Hypothalamus (tissue), 51 donors: ENCODE results near the gene NAA40.

Experiments
- DNase-seq, 51 donors: peaks; one replicate each; lab custom pipeline; 2025; lab: John Stamatoyannopoulos, UW

NAA40 gene

DNA sequence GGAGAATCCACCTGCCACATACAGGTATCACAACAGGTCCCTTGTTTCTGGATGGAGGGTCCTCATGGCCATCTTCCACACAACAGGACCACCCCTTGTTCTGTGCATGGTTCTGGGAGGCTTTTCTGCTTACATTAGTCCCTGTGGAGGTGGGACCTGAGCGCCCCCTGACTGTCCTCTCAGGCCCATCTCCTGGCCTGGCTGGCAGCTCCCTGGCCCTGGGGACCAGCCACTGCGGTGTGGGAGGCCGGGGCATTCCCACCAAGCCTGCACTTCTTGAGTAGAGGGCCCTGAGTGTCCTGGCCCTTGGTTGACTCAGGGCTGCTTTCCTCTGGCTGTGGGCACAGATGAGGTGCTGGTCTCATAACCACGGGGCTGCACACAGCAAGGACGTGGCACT, 40.6 kb downstream of the NAA40 start:
- no peak for DNase-seq

DNA sequence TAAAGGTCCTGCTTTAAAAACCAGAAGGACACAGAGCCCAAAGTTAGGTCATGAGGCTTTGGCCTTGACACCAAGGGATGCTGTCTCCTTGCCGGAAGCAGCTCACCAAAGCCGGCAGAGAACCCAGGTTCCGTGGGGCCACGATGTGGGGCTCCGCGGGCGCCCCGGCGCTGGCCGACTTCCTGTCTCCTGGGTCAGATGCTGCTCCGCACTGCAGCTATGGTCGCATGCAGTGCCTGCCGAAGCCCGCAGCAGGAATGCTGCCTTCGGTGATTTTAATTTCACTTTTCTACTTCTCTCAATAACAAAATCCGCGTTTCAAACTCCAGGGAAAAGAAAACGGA, 47.0 kb downstream of the NAA40 start:
- DNase-seq: peak in 13 of 51 donors; percentile 14 to 56 (median 50)

- DNase-seq: peak; percentile 22 to 91 (median 79)
Observed at GRCh38 chr11:63986156-63986931, 47.5 kb downstream of the NAA40 start, which contains the start of gene OTUB1. OTUB1 (plus strand) TSS chr11:63986438; CDS start chr11:63986457, 19 bp downstream.

DNA sequence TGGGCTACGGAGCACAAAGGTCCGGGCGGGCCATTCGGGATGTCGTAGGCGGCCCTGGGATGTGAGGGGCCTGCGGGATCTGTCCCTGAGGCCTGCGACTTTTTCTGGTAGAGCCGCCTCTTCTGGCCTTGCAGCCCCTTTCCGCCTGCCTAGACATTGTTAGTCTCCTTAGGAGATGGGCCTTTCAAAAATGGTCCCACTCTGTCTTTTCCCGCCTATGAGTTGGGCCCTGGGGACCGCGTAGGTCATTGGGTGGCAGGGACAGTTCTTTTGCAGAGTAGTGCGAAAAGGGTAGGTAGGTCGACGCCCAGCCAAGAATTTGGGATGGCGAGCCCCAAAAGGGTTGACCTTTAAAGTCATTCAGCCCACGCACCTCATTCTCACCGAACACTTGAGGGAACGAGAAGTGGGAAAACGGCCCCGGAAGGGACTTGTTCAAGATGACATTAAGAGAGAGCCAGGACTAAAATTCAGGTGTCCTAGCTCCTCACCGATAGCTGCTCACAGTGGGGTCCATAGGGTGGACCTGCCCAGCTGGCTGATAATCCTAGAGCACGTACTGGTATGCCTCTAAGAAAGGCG, 48.2 kb downstream of the NAA40 start:
- no peak for DNase-seq

GRCh38 chr11:63991558-63991957, 52.8 kb downstream of the NAA40 start:
- DNase-seq: no peak

DNA sequence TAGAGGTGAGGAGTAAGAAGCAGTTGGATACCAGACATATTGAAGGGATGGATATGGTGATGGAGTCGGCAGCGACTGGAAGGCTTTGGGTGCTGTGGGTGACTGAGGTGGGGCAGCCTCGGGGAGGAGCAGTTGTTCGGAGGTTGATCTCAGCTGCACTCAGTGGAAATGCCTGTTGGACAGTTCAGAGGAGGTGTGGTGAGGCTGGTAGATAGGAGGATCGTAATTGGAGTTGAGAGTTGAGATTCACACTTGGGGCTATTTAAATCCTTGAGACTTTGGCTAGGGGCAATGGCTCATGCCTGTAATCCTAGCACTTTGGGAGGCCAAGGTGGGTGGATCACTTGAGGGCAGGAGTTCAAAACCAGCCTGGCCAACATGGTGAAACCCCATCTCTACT, 54.3 kb downstream of the NAA40 start:
- no peak for DNase-seq

DNA sequence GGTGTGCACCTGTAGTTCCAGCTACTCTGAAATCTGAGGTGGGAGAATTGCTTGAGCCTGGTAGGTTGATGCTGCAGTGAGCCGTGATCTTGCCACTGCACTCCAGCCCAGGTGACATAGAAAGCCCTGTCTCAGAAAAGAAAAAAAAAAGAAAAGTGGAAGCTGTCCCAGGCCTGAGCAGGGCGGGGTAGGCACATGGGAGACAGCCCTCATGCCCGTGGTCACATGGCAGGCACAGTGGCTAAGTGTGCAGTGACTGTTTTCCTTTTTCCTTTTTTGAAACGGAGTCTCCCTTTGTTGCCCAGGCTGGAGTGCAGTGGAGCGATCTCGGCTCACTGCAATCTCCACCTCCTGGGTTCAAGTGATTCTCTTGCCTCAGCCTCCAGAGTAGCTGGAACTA, 55.2 kb downstream of the NAA40 start:
- no peak for DNase-seq

DNA sequence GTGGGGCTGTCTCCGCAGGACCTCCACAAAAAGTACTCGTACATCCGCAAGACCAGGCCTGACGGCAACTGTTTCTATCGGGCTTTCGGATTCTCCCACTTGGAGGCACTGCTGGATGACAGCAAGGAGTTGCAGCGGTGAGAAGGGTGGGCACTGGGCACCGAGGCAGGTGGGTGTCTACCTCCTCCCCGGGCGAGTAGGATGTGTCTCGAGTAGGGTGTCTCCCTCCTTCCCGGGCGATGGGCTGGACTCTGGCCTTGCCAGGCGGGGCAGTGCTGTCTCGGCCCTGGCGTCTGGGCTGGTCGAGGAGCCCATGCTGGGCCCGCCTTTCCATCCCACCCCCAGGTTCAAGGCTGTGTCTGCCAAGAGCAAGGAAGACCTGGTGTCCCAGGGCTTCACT, 57.7 kb downstream of the NAA40 start:
- no peak for DNase-seq

DNA sequence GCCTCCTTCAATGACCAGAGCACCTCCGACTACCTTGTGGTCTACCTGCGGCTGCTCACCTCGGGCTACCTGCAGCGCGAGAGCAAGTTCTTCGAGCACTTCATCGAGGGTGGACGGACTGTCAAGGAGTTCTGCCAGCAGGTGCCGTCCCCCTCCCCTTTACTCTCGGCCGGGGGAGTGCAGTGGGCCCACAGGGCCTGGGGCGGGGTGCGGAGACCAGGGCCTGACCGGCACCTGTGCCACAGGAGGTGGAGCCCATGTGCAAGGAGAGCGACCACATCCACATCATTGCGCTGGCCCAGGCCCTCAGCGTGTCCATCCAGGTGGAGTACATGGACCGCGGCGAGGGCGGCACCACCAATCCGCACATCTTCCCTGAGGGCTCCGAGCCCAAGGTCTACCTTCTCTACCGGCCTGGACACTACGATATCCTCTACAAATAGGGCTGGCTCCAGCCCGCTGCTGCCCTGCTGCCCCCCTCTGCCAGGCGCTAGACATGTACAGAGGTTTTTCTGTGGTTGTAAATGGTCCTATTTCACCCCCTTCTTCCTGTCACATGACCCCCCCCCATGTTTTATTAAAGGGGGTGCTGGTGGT, 58.4 kb downstream of the NAA40 start:
- DNase-seq: no peak

- no peak for DNase-seq
Observed at GRCh38 chr11:63997801-63998337, 59.1 kb downstream of the NAA40 start.

DNA sequence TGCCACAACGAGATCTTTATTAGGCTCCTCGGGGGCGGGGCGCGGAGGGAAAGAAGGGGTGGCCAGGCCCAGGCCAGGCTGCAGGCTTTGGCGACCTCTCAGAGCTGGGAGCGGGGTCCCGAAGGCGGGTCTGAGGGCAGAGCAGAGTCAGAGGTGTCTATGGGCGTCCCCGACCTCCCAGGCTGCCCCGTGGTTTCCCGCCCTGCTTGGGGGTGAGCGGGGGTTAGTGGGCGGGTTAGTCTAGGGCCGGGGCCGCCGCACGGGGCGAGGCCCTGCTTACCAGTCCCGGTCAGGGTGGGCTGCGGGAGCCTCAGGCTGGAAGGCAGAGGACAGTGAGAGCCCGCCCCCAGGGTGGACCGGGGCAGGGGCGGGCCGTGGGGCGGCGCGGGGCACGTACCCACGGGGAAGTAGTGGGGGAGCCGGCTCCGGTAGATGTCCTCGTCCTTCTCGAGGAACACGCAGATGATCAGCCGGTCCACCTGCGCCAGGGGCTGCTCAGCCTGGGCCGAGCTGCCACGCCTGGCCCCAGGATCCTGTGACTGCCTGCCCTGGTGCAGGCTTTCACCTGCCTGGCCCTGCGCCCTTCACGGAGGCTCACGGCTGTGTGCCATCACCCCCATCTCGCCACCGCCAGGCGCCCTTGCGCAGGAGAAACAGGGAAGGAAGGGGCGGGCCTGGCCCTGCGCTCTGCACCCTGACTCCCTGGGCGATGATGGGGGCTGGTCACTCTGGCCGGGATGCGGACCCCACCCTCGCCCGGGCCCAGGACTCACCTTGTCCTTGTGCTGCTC, 60.0 kb downstream of the NAA40 start:
- DNase-seq: no peak

DNA sequence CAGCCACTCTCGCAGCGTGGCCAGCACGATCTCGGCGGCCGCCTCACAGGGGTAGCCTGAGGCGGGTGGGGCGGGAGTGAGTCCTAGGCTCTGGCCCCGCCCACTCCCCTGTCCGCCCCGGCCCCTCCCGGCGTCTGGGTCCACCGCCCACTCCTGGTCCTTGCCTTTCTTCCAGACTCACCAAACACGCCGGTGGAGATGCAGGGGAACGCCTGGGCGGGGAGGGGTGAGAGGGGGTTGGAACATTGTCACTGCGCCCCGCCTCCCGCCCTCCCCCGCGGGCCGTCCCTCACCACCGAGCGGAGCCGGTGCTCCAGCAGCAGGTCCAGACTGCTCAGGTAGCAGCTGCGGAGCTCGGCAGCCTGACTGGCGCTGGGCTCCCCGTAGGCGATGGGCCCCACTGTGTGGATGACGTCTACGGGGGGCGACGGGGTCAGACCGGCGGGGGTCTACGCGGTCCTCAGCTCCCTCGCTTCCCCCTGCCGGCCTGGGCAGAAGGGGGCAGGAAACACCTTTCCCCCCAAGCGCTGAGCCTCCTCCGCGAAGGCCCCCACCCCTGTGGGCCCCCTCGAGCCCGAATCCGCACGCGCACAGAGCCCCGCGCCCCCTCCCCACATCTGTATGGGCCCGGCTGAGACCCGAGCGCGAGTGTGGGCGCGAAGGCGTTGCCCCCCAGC, 60.7 kb downstream of the NAA40 start:
- DNase-seq: peak in 13 of 51 donors; percentile 11 to 52 (median 24)

GRCh38 chr11:64000026-64000739, 61.4 kb downstream of the NAA40 start:
- peak in 44 of 51 donors; percentile 7 to 82 (median 41) for DNase-seq

DNA sequence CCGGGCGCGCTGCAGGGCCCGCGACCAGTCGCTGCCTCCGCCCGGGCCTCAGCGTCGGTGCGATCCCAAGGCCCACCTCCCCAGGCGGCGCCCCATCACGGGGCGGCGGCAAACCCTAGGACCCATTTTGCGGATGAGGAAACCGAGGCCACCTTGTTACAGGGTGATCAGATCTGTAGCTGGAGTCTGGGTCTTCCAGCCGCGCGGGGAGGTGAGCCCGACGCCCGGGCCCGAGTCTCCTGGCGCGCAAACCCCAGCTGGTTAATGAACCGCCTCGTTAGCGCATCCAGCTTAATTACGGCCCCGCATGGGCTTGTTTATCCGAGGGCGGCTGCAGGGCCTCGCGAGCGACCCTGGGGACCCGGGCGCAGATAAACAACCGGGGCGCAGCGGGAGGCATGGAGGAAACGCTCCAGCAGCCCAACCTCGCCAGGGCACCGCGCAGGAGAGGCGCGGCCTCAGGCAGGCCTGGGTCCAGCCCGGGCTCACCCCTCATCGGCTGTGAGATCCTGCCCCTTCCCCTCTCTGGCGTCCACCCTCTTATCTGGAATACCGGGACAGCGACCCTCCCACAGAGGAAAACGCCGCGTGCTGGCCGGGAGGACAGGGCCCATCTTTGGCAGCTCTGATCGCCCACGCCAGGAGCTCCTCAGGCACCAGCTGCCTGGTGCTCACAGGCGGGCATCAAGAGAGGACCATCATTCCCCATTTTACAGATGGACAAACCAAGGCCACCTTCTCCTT, 62.1 kb downstream of the NAA40 start:
- DNase-seq: peak in 1 of 51 donors; percentile 40

GRCh38 chr11:64001484-64002420, 63.0 kb downstream of the NAA40 start:
- no peak for DNase-seq

GRCh38 chr11:64003807-64004589, 65.2 kb downstream of the NAA40 start:
- DNase-seq: no peak

- DNase-seq: no peak
Observed at GRCh38 chr11:64004590-64004984, 65.8 kb downstream of the NAA40 start.
